Trophoblast cell (in vitro differentiated cells and primary cell): ENCODE measurements around the gene CLIC4.
A peak's percentile ranks its signal among the peaks of the same experiment; 100 is the strongest.
"Not testable (repeated sequence)": the region's sequence is repeated elsewhere in the genome, so short reads cannot be mapped to it uniquely, and the experiment has no call there.

Source experiments
- DNase-seq, 2 donors: peaks; one replicate each; pipeline ENCODE4 v3.0.0-alpha.2; 2016
- H2AFZ ChIP-seq: 2 replicates; pipeline ENCODE4 v1.6.1; 2013; ENCODE audit warnings: low read length, moderate library complexity, mild to moderate bottlenecking; ENCODE audit not compliant: insufficient read depth, poor library complexity
- H2AK5ac ChIP-seq: 2 replicates; pipeline ENCODE4 v1.6.1; 2013; ENCODE audit warnings: mild to moderate bottlenecking, low read length
- H2BK120ac ChIP-seq: 2 replicates; pipeline ENCODE4 v1.6.1; 2013; ENCODE audit warnings: low read length, mild to moderate bottlenecking, moderate library complexity; ENCODE audit not compliant: insufficient read depth, poor library complexity
- H2BK12ac ChIP-seq: 2 replicates; pipeline ENCODE4 v1.6.1; 2013; ENCODE audit warnings: mild to moderate bottlenecking, low read length, moderate library complexity
- H2BK5ac ChIP-seq: 2 replicates; pipeline ENCODE4 v1.6.1; 2013; ENCODE audit warnings: low read length, low read depth, moderate library complexity, mild to moderate bottlenecking; ENCODE audit not compliant: poor library complexity
- H3K14ac ChIP-seq: 2 replicates; pipeline ENCODE4 v1.6.1; 2013; ENCODE audit warnings: mild to moderate bottlenecking, low read length
- H3K18ac ChIP-seq: 2 replicates; pipeline ENCODE4 v1.6.1; 2013; ENCODE audit warnings: mild to moderate bottlenecking, low read length
- H3K23ac ChIP-seq: 2 replicates; pipeline ENCODE4 v1.6.1; 2013; ENCODE audit warnings: low read length
- H3K27ac ChIP-seq: 2 replicates; pipeline ENCODE4 v1.5.1; 2013; ENCODE audit warnings: low read depth, mild to moderate bottlenecking, inconsistent platforms, low read length, moderate library complexity
- H3K27me3 ChIP-seq: 2 replicates; pipeline ENCODE4 v1.6.1; 2013; ENCODE audit warnings: inconsistent platforms, mild to moderate bottlenecking, low read length, moderate library complexity; ENCODE audit not compliant: insufficient read depth
- H3K36me3 ChIP-seq, 2 experiments: 1 replicate in 1 of 2; 2 replicates in 1 of 2; pipeline ENCODE4 v1.6.1; 2013; ENCODE audit warnings: low read length in 2 of 2, mild to moderate bottlenecking in 2 of 2, moderate library complexity in 1 of 2; ENCODE audit not compliant: insufficient read depth in 2 of 2, control insufficient read depth in 1 of 2
- H3K4ac ChIP-seq: 2 replicates; pipeline ENCODE4 v1.6.1; 2013; ENCODE audit warnings: low read depth, mild to moderate bottlenecking, low read length, moderate library complexity
- H3K4me1 ChIP-seq, 2 experiments: 1 replicate in 1 of 2; 2 replicates in 1 of 2; pipeline ENCODE4 v1.6.1; 2013; ENCODE audit warnings: low read length in 2 of 2, mild to moderate bottlenecking in 2 of 2, moderate library complexity in 1 of 2; ENCODE audit not compliant: insufficient read depth in 2 of 2, control insufficient read depth in 1 of 2
- H3K4me2 ChIP-seq: 2 replicates; pipeline ENCODE4 v1.6.1; 2013; ENCODE audit warnings: inconsistent platforms, mild to moderate bottlenecking, low read length, moderate library complexity
- H3K4me3 ChIP-seq: 2 replicates; pipeline ENCODE4 v1.5.1; 2013; ENCODE audit warnings: mild to moderate bottlenecking, low read depth, low read length, inconsistent platforms
- H3K79me1 ChIP-seq: one replicate; pipeline ENCODE4 v1.6.1; 2013; ENCODE audit warnings: low read length
- H3K79me2 ChIP-seq: 2 replicates; pipeline ENCODE4 v1.6.1; 2013; ENCODE audit warnings: low read length, mild to moderate bottlenecking; ENCODE audit not compliant: control insufficient read depth, insufficient read depth, poor library complexity
- H3K9ac ChIP-seq: 2 replicates; pipeline ENCODE4 v1.6.1; 2013; ENCODE audit warnings: mild to moderate bottlenecking, low read length
- H3K9me3 ChIP-seq: 2 replicates; pipeline ENCODE4 v1.6.1; 2013; ENCODE audit warnings: low read depth, mild to moderate bottlenecking, control low read depth, inconsistent platforms, low read length; ENCODE audit not compliant: insufficient read depth
- H4K12ac ChIP-seq: 2 replicates; pipeline ENCODE4 v1.6.1; 2013; ENCODE audit warnings: low read depth, mild to moderate bottlenecking, low read length, moderate library complexity
- H4K8ac ChIP-seq: 2 replicates; pipeline ENCODE4 v1.6.1; 2013; ENCODE audit warnings: low read depth, mild to moderate bottlenecking, low read length, moderate library complexity
- H4K91ac ChIP-seq: one replicate; pipeline ENCODE4 v1.6.1; 2013; ENCODE audit warnings: low read depth, mild to moderate bottlenecking, low read length, moderate library complexity
- WGBS: extraction: QIAGEN DNeasy Blood & Tissue Kit; methylation state at CpG from one replicate; pipeline ENCODE4 v1.1.7; 2013; ENCODE audit warnings: missing lambda C conversion rate; ENCODE audit not compliant: insufficient read length, insufficient coverage; ENCODE audit errors: extremely low coverage; 5-methylcytosine and 5-hydroxymethylcytosine counted together

The CLIC4 gene

GRCh38 chr1:24778141-24778540 lies 32.9 kb downstream of the CLIC4 start:
- no CpG with 5 or more reads among the region's 2 CpGs for WGBS
- H3K9ac ChIP-seq = no peak overlapping the region
- H3K4me2 ChIP-seq = no peak overlapping the region

DNA sequence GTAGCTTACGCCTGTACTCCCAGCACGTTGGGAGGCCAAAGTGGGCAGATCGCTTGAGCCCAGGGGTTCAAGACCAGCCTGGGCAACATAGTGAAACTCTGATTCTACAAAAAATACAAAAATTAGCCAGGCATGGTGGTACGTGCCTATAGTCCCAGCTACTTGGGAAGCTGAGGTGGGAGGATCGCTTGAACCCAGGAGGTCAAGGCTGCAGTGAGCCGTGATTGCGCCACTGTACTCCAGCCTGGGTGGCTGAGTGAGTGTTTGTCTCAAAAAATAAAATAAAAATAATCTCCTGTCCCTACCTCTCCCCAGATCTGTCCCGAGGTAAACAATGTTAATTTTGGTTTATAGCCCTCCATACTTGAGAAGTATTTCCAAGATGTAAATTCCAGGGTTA lies 34.0 kb downstream of the CLIC4 start:
- H2AK5ac ChIP-seq, H3K18ac ChIP-seq, H2BK120ac ChIP-seq, H3K27ac ChIP-seq, H3K9me3 ChIP-seq, H4K91ac ChIP-seq, DNase-seq, H4K8ac ChIP-seq, H3K4me1 ChIP-seq, H3K23ac ChIP-seq, H3K27me3 ChIP-seq, H2AFZ ChIP-seq, H3K14ac ChIP-seq, H3K36me3 ChIP-seq, H3K79me1 ChIP-seq, H3K9ac ChIP-seq, H4K12ac ChIP-seq, H3K4me3 ChIP-seq, H2BK5ac ChIP-seq, H2BK12ac ChIP-seq, H3K4me2 ChIP-seq: not testable (repeated sequence)
- peak overlapping the region; percentile 47 for H3K4ac ChIP-seq
- WGBS = no CpG with 5 or more reads among the region's 8 CpGs
- peaks cover 18% of the 10 kb centered on the region for H3K79me2 ChIP-seq

More at GRCh38 chr1:24778141-24778540, 32.9 kb downstream of the CLIC4 start:
- H4K8ac ChIP-seq = no peak overlapping the region
- no peak overlapping the region for H2BK5ac ChIP-seq
- no peak overlapping the region for H2AK5ac ChIP-seq
- peaks cover 16% of the 10 kb centered on the region for H3K79me2 ChIP-seq
- no peak overlapping the region for H2AFZ ChIP-seq
- H3K23ac ChIP-seq = no peak overlapping the region
- H3K18ac ChIP-seq = no peak overlapping the region
- no peaks in the 10 kb centered on the region for H3K9me3 ChIP-seq
- H3K4ac ChIP-seq = no peak overlapping the region
- H3K14ac ChIP-seq = no peak overlapping the region
- H3K36me3 ChIP-seq = peaks cover 2 to 5% of the 10 kb centered on the region in 2 experiments
- no peak overlapping the region for H4K91ac ChIP-seq
- peaks cover 3 to 5% of the 10 kb centered on the region in 2 experiments for H3K4me1 ChIP-seq
- H3K4me3 ChIP-seq = no peak overlapping the region
- DNase-seq = no peak
- H2BK120ac ChIP-seq = no peak overlapping the region
- no peaks in the 10 kb centered on the region for H3K79me1 ChIP-seq
- H3K27me3 ChIP-seq = no peaks in the 10 kb centered on the region
- H4K12ac ChIP-seq = no peak overlapping the region
- no peak overlapping the region for H3K27ac ChIP-seq
- H2BK12ac ChIP-seq = no peak overlapping the region

- Histone ChIP-seq H3K9ac (no peak overlapping the region), H3K9me3 (no peaks in the 10 kb centered on the region), H3K23ac (no peak overlapping the region), H4K8ac (no peak overlapping the region), H3K4me2 (no peak overlapping the region), H3K36me3 (peaks cover 0 to under 1% of the 10 kb centered on the region in 2 experiments), H3K18ac (no peak overlapping the region), H3K79me2 (peaks cover 15% of the 10 kb centered on the region), H3K4me1 (peaks cover 3 to 5% of the 10 kb centered on the region in 2 experiments), H2AK5ac (no peak overlapping the region), H3K79me1 (no peaks in the 10 kb centered on the region), H3K4ac (peak overlapping the region; percentile 47), H3K27me3 (no peaks in the 10 kb centered on the region), H3K27ac (no peak overlapping the region), H2AFZ (no peak overlapping the region), H2BK12ac (no peak overlapping the region), H2BK120ac (no peak overlapping the region), H3K14ac (no peak overlapping the region), H4K91ac (no peak overlapping the region), H2BK5ac (no peak overlapping the region), H3K4me3 (no peak overlapping the region), H4K12ac (no peak overlapping the region)
- DNase-seq = no peak
- WGBS = 97% methylated on average over 3 of the region's 5 CpGs
Observed at GRCh38 chr1:24779689-24780464, 34.6 kb downstream of the CLIC4 start.

GRCh38 chr1:24780626-24781025 lies 35.4 kb downstream of the CLIC4 start:
- not testable (repeated sequence) for H3K36me3 ChIP-seq, H3K27ac ChIP-seq, DNase-seq, H4K8ac ChIP-seq, H4K91ac ChIP-seq, H2AK5ac ChIP-seq, H3K9me3 ChIP-seq, H3K79me1 ChIP-seq, H2AFZ ChIP-seq, H3K23ac ChIP-seq, H3K9ac ChIP-seq, H3K4ac ChIP-seq, H3K4me1 ChIP-seq, H3K4me3 ChIP-seq, H3K18ac ChIP-seq, H2BK120ac ChIP-seq, H2BK5ac ChIP-seq, H4K12ac ChIP-seq, H3K4me2 ChIP-seq, H3K14ac ChIP-seq, H3K27me3 ChIP-seq, H2BK12ac ChIP-seq
- no CpG with 5 or more reads among the region's 8 CpGs for WGBS
- peaks cover 15% of the 10 kb centered on the region for H3K79me2 ChIP-seq
